ENCODE data around the gene GABRG2.

GABRG2 gene

GRCh38 chr5:162187371-162187770 lies 119.8 kb downstream of the GABRG2 start:
- no peak for TF ChIP-seq CTCF (conservative IDR thresholded peaks at IDR 0.05)
- no peak overlapping the region for H3K27ac ChIP-seq

GRCh38 chr5:162189719-162190118 lies 122.1 kb downstream of the GABRG2 start:
- H3K27ac ChIP-seq, result no peak overlapping the region
- no peak for TF ChIP-seq CTCF (conservative IDR thresholded peaks at IDR 0.05)

GRCh38 chr5:162193012-162193411 lies 125.4 kb downstream of the GABRG2 start:
- no peak for TF ChIP-seq CTCF (conservative IDR thresholded peaks at IDR 0.05)
- H3K27ac ChIP-seq, result no peak overlapping the region

GRCh38 chr5:162196351-162196750 lies 128.8 kb downstream of the GABRG2 start:
- no peak overlapping the region for H3K27ac ChIP-seq
- TF ChIP-seq CTCF (conservative IDR thresholded peaks at IDR 0.05), result no peak

GRCh38 chr5:162202285-162202880 lies 134.8 kb downstream of the GABRG2 start:
- no peak for TF ChIP-seq CTCF (conservative IDR thresholded peaks at IDR 0.05)
- no peak overlapping the region for H3K27ac ChIP-seq
